Activated CD4-positive, alpha-beta T cell treated with anti-CD3 and anti-CD28 coated beads, Interleukin-2, Interleukin-4, amounts not matched to agents 100 ng/mL and 50 ng/mL, durations not matched to agents 16 hours and 8 hours (primary cell): Measurements from ENCODE around the gene CD300A.
A peak's percentile ranks its signal among the peaks of the same experiment; 100 is the strongest.

ENCODE experiments used
- DNase-seq: peaks from one replicate; pipeline ENCODE4 v3.0.0-alpha.2; 2020; ENCODE audit warnings: low spot score

Gene CD300A

GRCh38 chr17:74439691-74440567, 26.5 kb upstream of the CD300A start:
- no peak for DNase-seq

- DNase-seq: no peak
Measured at GRCh38 chr17:74441537-74441936, 24.9 kb upstream of the CD300A start.

DNA sequence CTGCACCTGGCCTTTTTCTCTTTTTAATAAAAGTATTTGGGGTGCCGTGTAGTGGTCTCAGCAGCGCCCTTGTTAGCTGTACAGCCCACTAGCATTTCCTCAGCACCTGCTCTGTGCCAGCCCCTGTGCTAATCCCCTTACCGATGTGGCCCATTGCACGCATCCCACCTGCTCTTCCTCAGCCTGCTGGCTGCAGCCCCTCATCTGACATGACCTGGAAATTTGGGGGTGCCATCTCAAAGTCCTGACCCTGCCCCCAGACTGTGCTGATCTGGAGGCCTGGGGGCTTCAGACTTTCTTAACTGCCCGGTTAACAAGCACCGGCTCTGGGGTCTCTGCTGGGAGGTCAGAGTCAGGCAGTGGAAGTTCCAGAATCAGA, 24.2 kb upstream of the CD300A start:
- DNase-seq: no peak

DNA sequence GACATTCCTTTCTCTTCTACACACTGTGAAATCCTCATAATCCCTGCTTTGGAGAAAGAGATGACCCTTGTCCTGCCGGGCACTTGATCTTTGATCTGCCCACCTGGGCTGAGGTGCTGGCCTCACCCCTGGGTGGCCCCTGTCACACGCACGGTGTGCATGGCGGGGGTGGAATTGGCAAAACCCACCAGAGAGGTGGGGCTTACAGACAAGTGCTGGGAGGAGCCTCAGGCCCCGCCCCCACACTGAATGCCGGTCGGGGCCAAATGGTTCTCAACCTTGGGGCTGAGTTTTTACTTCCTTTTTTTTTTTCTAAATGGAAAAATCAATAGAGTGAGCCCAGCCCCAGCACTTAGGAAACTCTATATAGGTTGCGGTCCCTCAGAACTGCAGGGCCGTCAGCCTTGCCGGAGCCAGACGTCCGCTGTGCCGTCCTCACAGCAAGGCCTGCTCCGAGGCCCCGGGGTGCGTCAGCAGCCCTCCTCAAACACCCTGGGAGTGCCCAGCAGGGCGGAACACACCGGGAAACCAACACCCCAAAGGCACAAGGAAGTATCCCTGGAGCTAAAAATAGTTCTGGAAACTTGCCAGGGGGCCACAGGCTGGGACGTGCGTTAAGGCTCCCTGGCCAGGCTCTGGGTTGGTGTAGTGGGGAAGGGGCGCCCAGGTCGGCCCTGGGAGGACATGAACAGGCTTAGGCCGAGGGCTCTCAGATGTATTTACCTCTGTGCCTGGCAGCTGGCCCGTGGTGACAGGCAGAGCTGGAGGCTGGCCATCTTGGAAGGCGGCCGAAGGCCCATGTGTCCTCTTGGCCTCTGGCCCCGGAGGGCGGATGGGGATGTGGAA, 23.5 kb upstream of the CD300A start:
- DNase-seq: no peak

- DNase-seq: no peak
Measured at GRCh38 chr17:74443516-74444296, 22.7 kb upstream of the CD300A start.

DNA sequence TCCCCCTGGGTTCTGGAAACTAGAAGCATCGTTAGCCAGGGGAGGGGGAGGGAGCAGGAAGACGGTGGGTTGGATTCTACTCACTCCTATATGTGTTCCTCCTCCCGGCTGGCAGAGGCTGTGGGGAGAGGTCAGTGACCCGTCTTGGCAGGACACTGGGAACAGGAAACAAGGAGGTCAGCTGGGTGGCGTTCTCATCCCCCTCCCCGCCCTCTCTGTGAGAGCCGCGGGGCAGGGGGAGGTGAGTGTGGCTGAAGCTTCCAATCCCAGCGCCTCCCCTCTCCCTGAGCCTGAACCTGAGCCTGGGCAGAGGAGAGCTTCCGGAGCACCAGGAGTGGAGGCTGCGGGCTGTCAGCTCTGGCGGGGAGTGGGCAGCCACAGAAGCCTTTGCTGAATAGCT, 22.0 kb upstream of the CD300A start:
- DNase-seq: no peak

GRCh38 chr17:74445158-74445557, 21.3 kb upstream of the CD300A start:
- no peak for DNase-seq

- no peak for DNase-seq
Measured at GRCh38 chr17:74446551-74447500, 19.6 kb upstream of the CD300A start.

GRCh38 chr17:74447628-74448159, 18.7 kb upstream of the CD300A start:
- DNase-seq: no peak

DNA sequence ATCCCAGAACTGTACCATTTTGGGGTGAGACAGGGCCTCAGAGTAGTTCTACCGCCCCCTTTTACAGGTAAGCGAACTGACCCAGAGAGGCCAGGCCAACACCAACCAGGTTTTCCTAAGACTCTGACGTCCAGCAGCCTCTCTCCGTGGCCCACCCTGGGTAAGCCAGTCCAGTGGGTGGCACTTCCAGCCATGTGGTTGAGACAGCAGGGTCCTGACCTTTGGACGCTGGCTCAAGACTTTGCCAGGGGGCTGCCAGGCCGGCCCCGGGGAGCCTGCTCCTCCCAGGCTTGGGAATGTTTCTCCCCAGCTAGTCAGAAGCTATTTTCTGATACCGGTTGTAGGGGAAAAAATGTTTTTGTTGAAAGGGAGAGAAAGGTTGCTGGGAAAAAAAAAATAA, 17.7 kb upstream of the CD300A start:
- DNase-seq: no peak

DNA sequence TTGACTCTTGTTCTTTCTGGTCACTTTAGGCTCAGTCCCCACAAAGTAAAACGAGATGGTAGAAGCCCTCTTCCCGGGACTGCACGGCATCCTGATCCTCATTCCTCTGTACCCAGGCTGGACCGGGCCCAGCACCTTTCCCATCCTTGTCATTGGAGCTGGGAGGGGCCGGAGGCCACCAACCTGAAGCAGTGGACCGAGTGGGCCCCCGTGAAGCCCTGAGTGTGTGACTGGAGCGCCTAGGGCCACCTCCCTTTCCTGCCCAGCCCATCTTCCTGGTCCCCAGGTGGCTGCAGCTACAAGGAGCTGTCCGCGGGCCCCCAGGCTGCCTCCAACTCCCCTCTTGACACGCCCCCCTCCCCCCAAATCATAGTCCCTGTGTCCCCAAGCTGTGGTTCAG, 17.1 kb upstream of the CD300A start:
- DNase-seq: no peak

DNA sequence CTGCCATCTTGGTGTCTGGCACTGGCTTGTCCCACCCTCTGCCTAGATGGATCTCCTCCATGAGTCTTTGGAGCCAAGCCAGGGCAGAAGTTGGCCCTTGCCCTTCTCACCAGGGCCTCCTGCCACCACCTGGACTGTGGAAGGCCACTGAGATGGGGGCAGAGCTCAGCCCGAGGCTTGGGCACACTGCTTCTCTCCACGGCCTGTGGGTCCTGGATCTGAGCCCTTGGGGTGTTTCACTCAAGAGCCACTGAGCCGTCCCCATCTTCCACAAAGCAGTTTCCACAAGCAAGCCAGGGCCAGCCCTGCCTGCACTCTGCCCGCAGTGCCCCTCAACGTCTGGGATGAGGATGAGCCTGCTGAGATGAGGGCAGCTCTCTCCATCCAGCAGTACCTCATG, 16.7 kb upstream of the CD300A start:
- DNase-seq: no peak

GRCh38 chr17:74450231-74450630, 16.2 kb upstream of the CD300A start:
- DNase-seq: no peak

DNA sequence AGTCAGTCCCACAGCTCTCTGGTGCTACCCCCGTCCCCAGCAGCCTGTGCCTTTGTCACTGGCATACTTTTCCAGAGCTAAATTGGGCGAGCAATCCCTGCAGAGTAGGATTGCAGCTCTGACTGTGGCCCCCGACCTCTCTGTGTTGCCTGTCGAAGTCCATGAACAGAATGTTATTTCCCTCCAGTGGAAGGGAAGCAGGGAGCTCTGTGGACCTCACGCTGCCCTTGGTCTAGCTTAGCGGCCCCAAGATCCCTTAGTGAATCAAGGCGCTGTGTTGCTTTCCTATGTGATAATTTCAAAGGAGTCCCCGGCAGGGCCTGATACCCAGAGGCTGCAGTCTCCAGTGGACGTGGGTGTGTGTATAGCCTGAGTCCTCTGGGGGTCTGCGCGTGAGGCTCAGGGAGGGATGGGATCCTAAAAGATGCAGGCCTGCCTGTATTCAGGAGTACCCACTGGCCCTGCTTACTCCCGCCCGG, 15.5 kb upstream of the CD300A start:
- no peak for DNase-seq

- no peak for DNase-seq
Measured at GRCh38 chr17:74451557-74451956, 14.9 kb upstream of the CD300A start.

DNA sequence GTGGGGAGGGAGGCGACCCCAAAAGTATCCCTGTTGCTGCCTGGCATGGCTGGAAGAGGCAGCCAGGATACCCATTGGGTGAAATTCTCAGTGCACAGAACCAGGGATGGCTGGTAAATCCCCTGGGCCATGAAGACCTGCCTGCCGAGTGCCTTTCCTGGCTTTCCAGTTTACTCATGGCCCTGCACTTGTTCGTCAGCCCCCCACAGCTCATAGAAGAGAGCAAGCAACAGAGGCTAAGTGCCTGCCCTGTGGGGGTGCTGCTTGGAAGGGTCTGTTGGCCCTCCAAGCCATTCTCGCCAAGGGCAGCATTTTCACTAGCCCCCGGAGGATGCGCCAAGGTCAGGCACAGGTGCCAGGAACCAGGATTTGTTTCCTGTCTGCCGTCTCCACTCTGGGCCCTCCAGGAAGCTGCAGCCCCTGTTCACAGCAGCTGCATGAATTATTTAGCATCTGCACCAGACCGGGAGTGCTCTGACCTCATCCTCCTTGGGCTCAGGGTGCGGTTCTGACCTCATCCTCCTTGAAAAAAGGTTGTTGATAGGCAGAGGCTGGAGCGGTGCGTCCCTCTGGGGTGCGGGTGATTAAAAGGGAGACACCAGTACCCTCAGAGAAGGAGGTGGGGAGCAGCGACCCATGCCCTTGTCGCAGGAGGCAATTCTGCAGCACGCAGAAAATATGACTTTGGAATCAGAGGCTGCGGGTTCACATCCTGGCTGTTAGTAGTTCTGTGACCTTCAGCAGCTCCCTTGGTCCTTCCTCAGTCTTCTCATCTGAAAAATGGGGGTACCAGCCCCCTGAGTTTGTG, 14.2 kb upstream of the CD300A start:
- no peak for DNase-seq

DNA sequence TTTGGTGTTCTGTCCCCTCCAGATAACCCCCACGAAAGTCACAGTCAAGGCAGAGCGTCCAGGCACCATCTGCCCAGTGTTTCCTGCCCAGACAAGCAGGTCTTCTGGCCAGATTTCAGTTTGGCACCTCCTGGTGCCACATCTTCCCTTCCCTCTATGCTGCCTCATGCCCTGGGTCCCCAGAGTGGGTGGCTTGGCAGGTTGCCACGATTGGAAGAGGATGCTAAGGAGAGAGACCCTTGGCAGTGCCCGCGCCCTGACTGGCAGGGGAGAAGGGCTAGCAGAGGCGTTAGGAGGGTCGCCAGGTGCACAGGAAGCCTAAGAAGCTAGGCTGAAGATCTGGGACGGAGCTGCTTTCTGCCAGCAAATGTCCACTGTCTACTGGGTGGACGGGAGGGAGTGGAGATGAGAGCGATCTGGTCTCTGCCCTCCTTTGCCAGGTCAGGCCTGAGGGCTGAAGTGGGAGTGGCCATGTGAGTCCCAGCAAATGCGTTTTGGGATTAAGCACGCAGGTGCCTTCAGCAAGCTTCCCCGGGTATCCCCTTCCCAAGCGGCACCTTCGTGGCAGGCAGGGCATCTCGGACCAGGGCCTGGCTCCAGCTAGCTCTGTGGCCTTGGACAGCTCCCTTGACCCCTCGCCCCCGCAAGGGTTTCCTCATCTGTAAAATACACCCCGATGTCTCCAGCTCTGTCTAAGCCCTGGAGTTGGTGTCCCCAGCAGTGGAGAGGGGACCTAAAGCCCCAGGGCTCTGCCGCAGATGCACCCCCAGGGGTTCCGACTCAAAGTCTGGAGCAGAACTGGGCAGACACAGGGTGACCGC, 13.4 kb upstream of the CD300A start:
- no peak for DNase-seq

DNA sequence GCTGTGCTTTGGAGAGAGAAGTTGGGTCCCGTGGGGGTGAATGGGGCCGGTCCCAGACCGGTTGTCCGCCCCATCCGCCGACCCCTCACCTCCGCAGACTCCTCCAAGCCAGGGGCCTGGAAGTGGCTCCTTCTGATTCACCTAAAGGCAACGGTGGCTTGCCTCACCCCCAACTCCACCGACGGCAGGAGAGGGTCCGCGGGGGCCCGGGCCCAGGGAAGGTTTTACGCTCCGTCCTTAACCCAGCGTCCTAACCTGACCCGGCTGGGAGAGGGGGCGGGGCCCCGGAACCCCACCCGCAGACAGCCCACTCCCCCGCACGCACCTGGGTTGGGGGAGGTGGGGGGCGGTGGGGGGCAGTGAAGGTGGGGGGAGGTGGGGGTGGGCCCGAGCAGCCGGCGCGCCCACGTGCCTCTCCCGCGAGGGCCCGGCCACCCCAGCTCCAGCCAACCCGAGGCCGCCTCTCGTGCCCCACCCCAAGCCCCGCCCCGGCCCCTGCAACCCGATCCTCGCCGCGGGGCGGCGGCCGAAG, 12.7 kb upstream of the CD300A start:
- peak; percentile 70 for DNase-seq
